Spleen (tissue), 11 donors: ENCODE measurements around the gene CACNA2D3. TPM values are rescaled to one million over a fixed set of nuclear protein-coding genes. Genes with fewer than 3 reads are reported as not detected.

Experiments used
- DNase-seq: peaks from one replicate; pipeline ENCODE4 v3.0.0-alpha.2; 2020
- H3K27ac ChIP-seq, 8 donors: fragments of 200-600 bp; sonication (generic) in 7 of 8; 1 replicate in 4 of 8; 2 replicates in 4 of 8; pipeline versions ENCODE4 v1.5.0 to v1.8.0; 2016 to 2021; ENCODE audit warnings: inconsistent platforms in 4 of 8, mild to moderate bottlenecking in 4 of 8, moderate library complexity in 1 of 8
- H3K27me3 ChIP-seq, 7 donors: fragments of 200-600 bp; sonication (generic) in 6 of 7; replicated peaks in 1 of 7; 1 replicate in 4 of 7; 2 replicates in 3 of 7; pipeline versions ENCODE4 v1.5.0 to v1.8.0; 2016 to 2021; ENCODE audit warnings: inconsistent platforms in 3 of 7, mild to moderate bottlenecking in 1 of 7
- H3K36me3 ChIP-seq, 6 donors: fragments of 200-600 bp; sonication (generic) in 5 of 6; 1 replicate in 4 of 6; 2 replicates in 2 of 6; pipeline versions ENCODE4 v1.5.0 to v1.8.0; 2016 to 2021; ENCODE audit warnings: inconsistent platforms in 2 of 6
- H3K4me1 ChIP-seq, 6 donors: fragments of 200-600 bp; sonication (generic) in 5 of 6; 1 replicate in 3 of 6; 2 replicates in 3 of 6; pipeline versions ENCODE4 v1.5.0 to v1.8.0; 2016 to 2021; ENCODE audit warnings: inconsistent platforms in 3 of 6
- H3K4me3 ChIP-seq, 8 donors: fragments of 200-600 bp; sonication (generic) in 7 of 8; 1 replicate in 4 of 8; 2 replicates in 4 of 8; pipeline versions ENCODE4 v1.5.0 to v1.8.0; 2016 to 2021; ENCODE audit warnings: inconsistent platforms in 4 of 8, mild to moderate bottlenecking in 4 of 8, moderate library complexity in 2 of 8
- H3K9me3 ChIP-seq, 8 donors: fragments of 200-600 bp; sonication (generic) in 7 of 8; 1 replicate in 4 of 8; 2 replicates in 4 of 8; pipeline versions ENCODE4 v1.5.0 to v1.8.0; 2016 to 2021; ENCODE audit warnings: inconsistent platforms in 4 of 8
- CTCF ChIP-seq, 11 experiments: fragments of 200-600 bp in 7 of 11; fragments of 450-650 bp in 4 of 11; sonication (generic) in 4 of 11; IDR thresholded peaks in 8 of 11; conservative IDR thresholded peaks in 3 of 11; 1 replicate in 7 of 11; 2 replicates in 4 of 11; pipeline versions ENCODE4 v1.4.0 to v1.8.0; 2016 to 2021; ENCODE audit warnings: antibody characterized with exemption in 11 of 11, inconsistent platforms in 4 of 11, mild to moderate bottlenecking in 1 of 11
- POLR2A ChIP-seq, 3 donors: fragments of 450-650 bp; IDR thresholded peaks; one replicate each; pipeline ENCODE4 v1.5.1; 2017; ENCODE audit warnings: antibody characterized with exemption in 3 of 3, mild to moderate bottlenecking in 1 of 3
- POLR2AphosphoS5 ChIP-seq, 3 donors: sonication (generic); formaldehyde crosslinking; IDR thresholded peaks; one replicate each; pipeline ENCODE4 v1.5.1; 2017; ENCODE audit warnings: antibody characterized with exemption in 3 of 3
- WGBS, 5 donors: extraction: QIAGEN DNeasy Blood & Tissue Kit in 3 of 5; methylation state at CpG; one replicate each; pipeline versions ENCODE4 v1.1.5 to v1.1.7; 2013 to 2018; 5-methylcytosine and 5-hydroxymethylcytosine counted together
- intact Hi-C: fragments of 100-400 bp; cut with DNase I; formaldehyde crosslinking; loops from one replicate; pipeline ENCODE4 v1.15.0; 2023; ENCODE audit warnings: low total_unique reads
- polyA plus RNA-seq, 3 donors: library from polyadenylated mRNA; stranded (reverse); fragments of 200-250 nt; gene quantifications; one replicate each; pipeline ENCODE4 v1.2.1, GENCODE V29; 2013
- total RNA-seq, 7 donors: library from RNA; depleted of rRNA in 3 of 7; stranded (reverse); fragments of >200 nt in 3 of 7; fragmentation: NEBNext Ultra II Directional in 4 of 7; extraction: Animal tissue kit (Norgen Biotek cat#: 25700) in 4 of 7; gene quantifications; one replicate each; pipeline versions ENCODE4 v1.1.0 to v1.2.1, GENCODE V29; 2016 to 2021
- donor health status: healthy with polysubstance abuse.
- donor health status: DM: no; HTN: no; CAD: no; lungs with moderate emphysema.
- donor health status: DM: no; HTN: no; CAD: no.
- donor health status: Bipolar disorder and iron deficiency.
- donor health status: healthy.
- donor health status: DM: no; HTN: no; CAD: no.
- donor health status: DM: yes; HTN: yes; CAD: no.

Gene CACNA2D3
- total and polyA plus RNA-seq, 10 donors: 0.83 to 4.9 (median 2.9) TPM

GRCh38 chr3:54564374-54564925 is 442.1 kb downstream of the CACNA2D3 start:
- H3K4me3 ChIP-seq: no peak overlapping the region
- TF ChIP-seq POLR2AphosphoS5 (IDR thresholded peaks at IDR 0.05) (no peak), CTCF (IDR thresholded peaks at IDR 0.05 in 8 of 11, conservative IDR thresholded peaks at IDR 0.05 in 3 of 11) (no peak), POLR2A (IDR thresholded peaks at IDR 0.05) (no peak)
- 81 to 90% (median 86%) methylated on average over 6 of the region's 6 CpGs for WGBS, 5 donors
- no peaks in the 10 kb centered on the region for H3K27me3 ChIP-seq
- H3K9me3 ChIP-seq: peaks cover 0 to 10% (median 0%) of the 10 kb centered on the region in 8 donors
- intact Hi-C loops: no loop called here
- no peak overlapping the region for H3K27ac ChIP-seq
- no peaks in the 10 kb centered on the region for H3K36me3 ChIP-seq
- H3K4me1 ChIP-seq: no peaks in the 10 kb centered on the region
- no peak for DNase-seq

GRCh38 chr3:54565956-54566355 is 443.6 kb downstream of the CACNA2D3 start:
- Histone ChIP-seq H3K4me3 (no peak overlapping the region), H3K36me3 (no peaks in the 10 kb centered on the region), H3K9me3 (peaks cover 0 to 6% (median 0%) of the 10 kb centered on the region in 8 donors), H3K27ac (no peak overlapping the region), H3K27me3 (no peaks in the 10 kb centered on the region), H3K4me1 (no peaks in the 10 kb centered on the region)
- intact Hi-C loops: no loop called here
- no peak for DNase-seq
- TF ChIP-seq POLR2A (IDR thresholded peaks at IDR 0.05) (no peak), CTCF (IDR thresholded peaks at IDR 0.05 in 8 of 11, conservative IDR thresholded peaks at IDR 0.05 in 3 of 11) (no peak), POLR2AphosphoS5 (IDR thresholded peaks at IDR 0.05) (no peak)

- Histone ChIP-seq H3K27me3 (no peaks in the 10 kb centered on the region), H3K4me3 (no peak overlapping the region), H3K9me3 (no peaks in the 10 kb centered on the region), H3K4me1 (no peaks in the 10 kb centered on the region), H3K27ac (no peak overlapping the region), H3K36me3 (no peaks in the 10 kb centered on the region)
- WGBS, 5 donors: 56 to 65% (median 63%) methylated on average over 3 of the region's 3 CpGs
- no peak for TF ChIP-seq POLR2AphosphoS5 (IDR thresholded peaks at IDR 0.05)
- no peak for TF ChIP-seq POLR2A (IDR thresholded peaks at IDR 0.05)
- TF ChIP-seq CTCF (IDR thresholded peaks at IDR 0.05 in 8 of 11, conservative IDR thresholded peaks at IDR 0.05 in 3 of 11): no peak
- DNase-seq: no peak
- intact Hi-C loops: no loop called here
Observed at GRCh38 chr3:54567949-54568348, 445.6 kb downstream of the CACNA2D3 start.

GRCh38 chr3:54570008-54570407 is 447.7 kb downstream of the CACNA2D3 start:
- H3K9me3 ChIP-seq: no peaks in the 10 kb centered on the region
- TF ChIP-seq POLR2A (IDR thresholded peaks at IDR 0.05) (no peak), POLR2AphosphoS5 (IDR thresholded peaks at IDR 0.05) (no peak)
- no peak overlapping the region for H3K4me3 ChIP-seq
- intact Hi-C loops: no loop called here
- no peaks in the 10 kb centered on the region for H3K27me3 ChIP-seq
- no peak for DNase-seq
- H3K36me3 ChIP-seq: no peaks in the 10 kb centered on the region
- H3K27ac ChIP-seq: no peak overlapping the region
- H3K4me1 ChIP-seq: no peaks in the 10 kb centered on the region
- WGBS, 5 donors: 81 to 92% (median 86%) methylated on average over 7 of the region's 7 CpGs
